KBM-7 (cell line): ENCODE measurements around the gene PLXNA4.

Experiments
- DNase-seq: peaks from one replicate; pipeline ENCODE4 v3.0.0-alpha.2; 2015
- in situ Hi-C: fragments of 300-500 bp; cut with MboI; formaldehyde crosslinking; loops from 2 replicates; pipeline ENCODE4 v1.14.3; 2020; ENCODE audit warnings: low sequenced_read_pairs, low pct_unique_long_range_greater_than_20kb, mixed read lengths

Gene PLXNA4

GRCh38 chr7:132516042-132516840 is 60.0 kb downstream of the PLXNA4 start:
- DNase-seq: no peak
- in situ Hi-C loops: no loop called here

- no peak for DNase-seq
- in situ Hi-C loops: no loop called here
These were observed 61.1 kb downstream of the PLXNA4 start for GRCh38 chr7:132515181-132515580.

- DNase-seq: no peak
These were observed 61.8 kb downstream of the PLXNA4 start for GRCh38 chr7:132514430-132514829.

GRCh38 chr7:132511921-132512320 is 64.3 kb downstream of the PLXNA4 start:
- DNase-seq: no peak
- in situ Hi-C loops: no loop called here

More at GRCh38 chr7:132514430-132514829, 61.8 kb downstream of the PLXNA4 start:
- in situ Hi-C loops: no loop called here

- in situ Hi-C loops: no loop called here
- DNase-seq: no peak
These were observed 64.9 kb downstream of the PLXNA4 start for GRCh38 chr7:132511387-132511786.

GRCh38 chr7:132509643-132510042 is 66.6 kb downstream of the PLXNA4 start:
- DNase-seq: no peak
- in situ Hi-C loops: no loop called here

- no peak for DNase-seq
- in situ Hi-C loops: no loop called here
These were observed 67.4 kb downstream of the PLXNA4 start for GRCh38 chr7:132508724-132509353.

- no peak for DNase-seq
- in situ Hi-C loops: no loop called here
These were observed 71.4 kb downstream of the PLXNA4 start for GRCh38 chr7:132504852-132505251.

GRCh38 chr7:132504071-132504470 is 72.2 kb downstream of the PLXNA4 start:
- no peak for DNase-seq
- in situ Hi-C loops: no loop called here

GRCh38 chr7:132503415-132503814 is 72.9 kb downstream of the PLXNA4 start:
- DNase-seq: no peak
- in situ Hi-C loops: no loop called here

GRCh38 chr7:132501956-132502355 is 74.3 kb downstream of the PLXNA4 start:
- in situ Hi-C loops: no loop called here
- DNase-seq: no peak

- in situ Hi-C loops: no loop called here
- no peak for DNase-seq
These were observed 75.4 kb downstream of the PLXNA4 start for GRCh38 chr7:132500727-132501440.

- in situ Hi-C loops: no loop called here
- no peak for DNase-seq
These were observed 76.8 kb downstream of the PLXNA4 start for GRCh38 chr7:132499487-132499886.

GRCh38 chr7:132499065-132499464 is 77.2 kb downstream of the PLXNA4 start:
- in situ Hi-C loops: no loop called here
- no peak for DNase-seq

GRCh38 chr7:132498319-132498718 is 78.0 kb downstream of the PLXNA4 start:
- no peak for DNase-seq
- in situ Hi-C loops: no loop called here

GRCh38 chr7:132497098-132497497 is 79.2 kb downstream of the PLXNA4 start:
- DNase-seq: no peak
- in situ Hi-C loops: no loop called here

GRCh38 chr7:132495936-132496335 is 80.3 kb downstream of the PLXNA4 start:
- in situ Hi-C loops: no loop called here
- no peak for DNase-seq

- no peak for DNase-seq
- in situ Hi-C loops: no loop called here
These were observed 81.8 kb downstream of the PLXNA4 start for GRCh38 chr7:132494474-132494873.

- DNase-seq: no peak
- in situ Hi-C loops: no loop called here
These were observed 83.3 kb downstream of the PLXNA4 start for GRCh38 chr7:132492823-132493445.
